MCF 10A (cell line): ENCODE measurements around the gene TRAF2. TPM values are rescaled to one million over a fixed set of nuclear protein-coding genes. Genes with fewer than 3 reads are reported as not detected.
A peak's percentile ranks its signal among the peaks of the same experiment; 100 is the strongest.
"Not testable (repeated sequence)": the region's sequence is repeated elsewhere in the genome, so short reads cannot be mapped to it uniquely, and the experiment has no call there.

Experiments used
- BruUV-seq: library from RNA; stranded (reverse); fragments of 400-500 nt; replicated peaks from 2 replicates; lab custom pipeline; 2021; lab: Mats Ljungman, UMichigan
- CTCF ChIA-PET: fragments of 300-600 bp; sonication (Branson Sonifier 250); formaldehyde crosslinking; extraction: SDS; loops from one replicate; lab custom pipeline; 2021; ENCODE audit warnings: antibody characterized with exemption, inconsistent platforms; lab: Yijun Ruan, JAX
- POLR2A ChIA-PET: fragments of 300-600, 350-650 bp; sonication (Branson Sonifier 250); formaldehyde crosslinking; extraction: SDS; loops from one replicate; lab custom pipeline; 2020; ENCODE audit warnings: antibody characterized with exemption, inconsistent platforms; lab: Yijun Ruan, JAX
- DNase-seq: peaks from one replicate; pipeline ENCODE4 v3.0.0-alpha.2; 2018; ENCODE audit not compliant: unreplicated experiment
- H3K27ac Mint-ChIP-seq: one replicate; pipeline ENCODE4 v1.8.0; 2022; ENCODE audit warnings: mild to moderate bottlenecking, low read depth, mixed read lengths; ENCODE audit not compliant: unreplicated experiment
- H3K27me3 Mint-ChIP-seq: one replicate; pipeline ENCODE4 v1.8.0; 2022; ENCODE audit warnings: mixed read lengths; ENCODE audit not compliant: insufficient read depth, unreplicated experiment
- H3K36me3 Mint-ChIP-seq: one replicate; pipeline ENCODE4 v1.8.0; 2022; ENCODE audit warnings: mild to moderate bottlenecking, moderate library complexity, mixed read lengths; ENCODE audit not compliant: insufficient read depth, unreplicated experiment
- H3K4me1 Mint-ChIP-seq: one replicate; pipeline ENCODE4 v1.8.0; 2022; ENCODE audit warnings: mixed read lengths; ENCODE audit not compliant: insufficient read depth, unreplicated experiment
- H3K4me3 Mint-ChIP-seq: one replicate; pipeline ENCODE4 v1.8.0; 2022; ENCODE audit warnings: mild to moderate bottlenecking, moderate library complexity, mixed read lengths; ENCODE audit not compliant: unreplicated experiment
- H3K9me3 Mint-ChIP-seq: one replicate; pipeline ENCODE4 v1.8.0; 2022; ENCODE audit warnings: mixed read lengths; ENCODE audit not compliant: unreplicated experiment
- intact Hi-C: fragments of 100-400 bp; cut with micrococcal nuclease; formaldehyde crosslinking; loops from 2 replicates; pipeline ENCODE4 v1.14.1; 2022
- total RNA-seq: library from RNA; stranded (reverse); gene quantifications from 2 replicates; pipeline ENCODE4 v1.2.3, GENCODE V29; 2022
- TF ChIP-seq, protein P1 (sequence below): fragments of 200-600 bp; IDR thresholded peaks from one replicate; pipeline ENCODE4 v1.8.0; 2022; ENCODE audit warnings: antibody characterized with exemption, mild to moderate bottlenecking; ENCODE audit not compliant: unreplicated experiment

TRAF2 gene
- total RNA-seq, 1 experiment from 2014 or later: 14.1 TPM

DNA sequence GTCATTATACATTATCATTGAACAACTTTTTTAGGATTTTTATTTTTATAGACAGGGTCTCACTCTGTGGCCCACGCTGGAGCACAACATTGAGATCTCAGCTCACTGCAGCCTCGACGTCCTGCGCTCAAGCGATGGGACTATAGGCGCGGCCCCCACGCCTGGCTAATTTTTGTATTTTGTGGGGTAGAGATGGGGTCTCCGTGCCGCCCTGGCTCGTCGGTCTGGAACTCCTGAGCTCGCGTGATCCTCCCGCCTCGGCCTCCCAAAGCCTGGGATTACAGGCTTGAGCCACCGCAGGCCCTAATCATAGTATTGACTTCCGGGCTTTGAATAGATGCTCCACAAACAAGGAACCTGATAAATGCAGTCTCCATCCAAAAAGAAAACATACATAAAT lies 18.8 kb upstream of the TRAF2 start:
- Mint-ChIP-seq H3K27me3 (no peaks in the 10 kb centered on the region), H3K4me3 (peak overlapping the region; percentile 29), H3K9me3 (no peaks in the 10 kb centered on the region), H3K27ac (no peak overlapping the region), H3K4me1 (peaks cover 6% of the 10 kb centered on the region), H3K36me3 (peaks cover 44% of the 10 kb centered on the region)
- DNase-seq: no peak
- intact Hi-C loops: no loop called here
- TF ChIP-seq, protein P1, sequence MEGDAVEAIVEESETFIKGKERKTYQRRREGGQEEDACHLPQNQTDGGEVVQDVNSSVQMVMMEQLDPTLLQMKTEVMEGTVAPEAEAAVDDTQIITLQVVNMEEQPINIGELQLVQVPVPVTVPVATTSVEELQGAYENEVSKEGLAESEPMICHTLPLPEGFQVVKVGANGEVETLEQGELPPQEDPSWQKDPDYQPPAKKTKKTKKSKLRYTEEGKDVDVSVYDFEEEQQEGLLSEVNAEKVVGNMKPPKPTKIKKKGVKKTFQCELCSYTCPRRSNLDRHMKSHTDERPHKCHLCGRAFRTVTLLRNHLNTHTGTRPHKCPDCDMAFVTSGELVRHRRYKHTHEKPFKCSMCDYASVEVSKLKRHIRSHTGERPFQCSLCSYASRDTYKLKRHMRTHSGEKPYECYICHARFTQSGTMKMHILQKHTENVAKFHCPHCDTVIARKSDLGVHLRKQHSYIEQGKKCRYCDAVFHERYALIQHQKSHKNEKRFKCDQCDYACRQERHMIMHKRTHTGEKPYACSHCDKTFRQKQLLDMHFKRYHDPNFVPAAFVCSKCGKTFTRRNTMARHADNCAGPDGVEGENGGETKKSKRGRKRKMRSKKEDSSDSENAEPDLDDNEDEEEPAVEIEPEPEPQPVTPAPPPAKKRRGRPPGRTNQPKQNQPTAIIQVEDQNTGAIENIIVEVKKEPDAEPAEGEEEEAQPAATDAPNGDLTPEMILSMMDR: no peak
- no TSS peak for BruUV-seq
- CTCF ChIA-PET: interaction anchor here (0.5 to 0.7 kb wide), 2 partner anchors 11 to 369 kb away, joined by 3 read pairs; no protein-coding TSS in a partner anchor
- POLR2A ChIA-PET: interaction anchor here (1.0 kb wide), 1 partner anchor 15 kb away, joined by 3 read pairs; no protein-coding TSS in a partner anchor

DNA sequence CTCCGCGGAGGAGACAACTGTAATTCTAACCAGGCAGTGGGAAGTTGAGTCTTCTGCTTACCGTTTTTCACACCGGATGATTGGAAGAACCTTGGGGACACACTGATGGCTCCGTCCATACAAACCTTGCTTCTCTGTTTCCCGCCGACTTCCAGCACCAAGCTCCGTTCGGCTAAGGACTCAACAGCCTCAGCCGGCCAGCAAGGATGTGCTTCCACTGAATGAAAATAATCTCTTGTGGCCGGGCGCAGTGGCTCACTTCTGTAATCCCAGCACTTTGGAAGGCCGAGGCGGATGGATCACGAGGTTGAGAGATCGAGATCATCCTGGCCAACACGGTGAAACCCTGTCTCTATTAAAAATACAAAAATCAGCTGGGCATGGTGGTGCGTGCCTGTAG lies 18.4 kb upstream of the TRAF2 start:
- peaks cover 40% of the 10 kb centered on the region for H3K36me3 Mint-ChIP-seq
- TF ChIP-seq, protein P1: no peak
- H3K27me3 Mint-ChIP-seq: no peaks in the 10 kb centered on the region
- no peaks in the 10 kb centered on the region for H3K9me3 Mint-ChIP-seq
- POLR2A ChIA-PET: interaction anchor here (1.0 kb wide), 1 partner anchor 14 kb away, joined by 3 read pairs; no protein-coding TSS in a partner anchor
- BruUV-seq: no TSS peak
- intact Hi-C loops: no loop called here
- peak overlapping the region; percentile 29 for H3K4me3 Mint-ChIP-seq
- CTCF ChIA-PET: interaction anchor here (0.5 to 0.7 kb wide), 2 partner anchors 11 to 369 kb away, joined by 3 read pairs; no protein-coding TSS in a partner anchor
- no peak for DNase-seq
- no peak overlapping the region for H3K27ac Mint-ChIP-seq
- H3K4me1 Mint-ChIP-seq: peaks cover 6% of the 10 kb centered on the region

DNA sequence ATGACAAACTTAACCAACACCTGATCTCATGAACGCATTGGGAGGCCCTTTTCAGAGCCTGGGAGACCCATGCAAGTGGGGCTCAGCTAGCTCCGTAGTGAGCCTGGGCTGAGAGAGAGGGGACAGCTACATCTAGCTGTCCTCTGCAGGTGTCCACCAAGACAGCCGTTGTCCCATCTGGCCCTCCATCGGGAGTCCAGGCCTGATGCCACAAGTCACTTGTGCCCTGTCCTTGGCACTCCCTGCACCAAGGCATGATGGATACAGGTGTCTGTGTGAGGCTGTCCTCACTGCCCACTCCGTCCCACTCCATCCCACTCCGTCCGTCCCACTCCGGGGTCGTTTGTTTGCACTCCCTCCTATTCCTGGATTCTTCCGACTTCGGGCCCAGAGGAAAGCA lies 17.7 kb upstream of the TRAF2 start:
- POLR2A ChIA-PET: no interaction called here
- no peak overlapping the region for H3K27ac Mint-ChIP-seq

DNA sequence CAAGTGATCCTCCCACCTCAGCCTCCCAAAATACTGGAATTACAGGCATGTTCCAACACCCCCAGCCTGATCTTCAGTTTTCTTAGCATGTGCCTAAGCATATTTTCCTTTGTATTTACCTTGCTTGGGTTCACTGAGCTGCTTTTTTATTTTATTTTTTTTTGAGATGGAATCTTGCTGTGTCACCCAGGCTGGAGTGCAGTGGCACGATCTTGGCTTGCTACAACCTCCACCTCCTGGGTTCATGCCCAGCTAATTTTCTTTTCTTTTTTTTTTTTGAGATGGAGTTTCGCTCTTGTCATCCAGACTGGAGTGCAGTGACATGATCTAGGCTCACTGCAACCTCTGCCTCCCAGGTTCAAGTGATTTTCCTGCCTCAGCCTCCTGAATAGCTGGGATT lies 16.7 kb upstream of the TRAF2 start:
- CTCF ChIA-PET, BruUV-seq, H3K9me3 Mint-ChIP-seq, H3K4me1 Mint-ChIP-seq, H3K4me3 Mint-ChIP-seq, DNase-seq, intact Hi-C loops, H3K27me3 Mint-ChIP-seq, H3K27ac Mint-ChIP-seq, POLR2A ChIA-PET: not testable (repeated sequence)
- peaks cover 28% of the 10 kb centered on the region for H3K36me3 Mint-ChIP-seq

More for the DNA sequence above, 17.7 kb upstream of the TRAF2 start:
- DNase-seq: no peak
- TF ChIP-seq, protein P1: no peak
- CTCF ChIA-PET: no interaction called here
- Mint-ChIP-seq H3K9me3 (no peaks in the 10 kb centered on the region), H3K36me3 (peaks cover 32% of the 10 kb centered on the region), H3K27me3 (no peaks in the 10 kb centered on the region), H3K4me1 (peaks cover 6% of the 10 kb centered on the region), H3K4me3 (no peak overlapping the region)
- no TSS peak for BruUV-seq
- intact Hi-C loops: no loop called here
